ENCODE results near the gene TOMM5. TPM values are rescaled to one million over a fixed set of nuclear protein-coding genes. Genes with fewer than 3 reads are reported as not detected.

The TOMM5 gene
- total RNA-seq, 1 donor = 140 TPM

DNA sequence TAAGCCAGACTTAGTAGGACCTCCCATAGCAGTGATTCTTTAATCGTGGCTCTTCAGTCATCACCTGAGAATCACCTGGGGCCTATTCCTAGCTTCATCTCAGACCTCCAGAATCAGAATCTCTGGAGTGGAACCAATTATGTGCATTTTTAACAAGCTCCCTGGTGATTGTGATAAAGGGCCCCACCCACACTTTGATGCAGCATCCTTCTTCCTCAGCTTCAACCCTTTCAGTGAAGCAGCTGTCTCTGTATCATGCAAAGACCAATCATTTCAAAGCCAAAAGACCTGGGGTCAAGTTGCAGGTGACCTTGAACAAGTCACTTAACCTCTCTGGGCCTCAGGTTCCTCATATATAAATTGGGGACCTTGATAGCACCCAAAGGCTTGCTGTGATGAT lies 33.3 kb downstream of the TOMM5 start:
- no peak for TF ChIP-seq CTCF (IDR thresholded peaks at IDR 0.05; ENCODE audit: insufficient read depth, low read depth, low read length)
- no peak overlapping the region for H3K4me3 ChIP-seq (ENCODE audit: low read depth, low read length)
- no peak for DNase-seq (ENCODE audit: low read depth)

- peak; percentile 11 for DNase-seq (ENCODE audit: low read depth)
- TF ChIP-seq CTCF (IDR thresholded peaks at IDR 0.05; ENCODE audit: insufficient read depth, low read depth, low read length) = no peak
- no peak overlapping the region for H3K4me3 ChIP-seq (ENCODE audit: low read depth, low read length)
These were observed 36.6 kb downstream of the TOMM5 start for GRCh38 chr9:37555786-37556185.

GRCh38 chr9:37554318-37554717 lies 38.1 kb downstream of the TOMM5 start:
- no peak for TF ChIP-seq CTCF (IDR thresholded peaks at IDR 0.05; ENCODE audit: insufficient read depth, low read depth, low read length)
- DNase-seq (ENCODE audit: low read depth) = no peak
- no peak overlapping the region for H3K4me3 ChIP-seq (ENCODE audit: low read depth, low read length)

GRCh38 chr9:37551888-37552287 lies 40.5 kb downstream of the TOMM5 start:
- no peak for DNase-seq (ENCODE audit: low read depth)
- no peak for TF ChIP-seq CTCF (IDR thresholded peaks at IDR 0.05; ENCODE audit: insufficient read depth, low read depth, low read length)
- H3K4me3 ChIP-seq (ENCODE audit: low read depth, low read length) = no peak overlapping the region

DNA sequence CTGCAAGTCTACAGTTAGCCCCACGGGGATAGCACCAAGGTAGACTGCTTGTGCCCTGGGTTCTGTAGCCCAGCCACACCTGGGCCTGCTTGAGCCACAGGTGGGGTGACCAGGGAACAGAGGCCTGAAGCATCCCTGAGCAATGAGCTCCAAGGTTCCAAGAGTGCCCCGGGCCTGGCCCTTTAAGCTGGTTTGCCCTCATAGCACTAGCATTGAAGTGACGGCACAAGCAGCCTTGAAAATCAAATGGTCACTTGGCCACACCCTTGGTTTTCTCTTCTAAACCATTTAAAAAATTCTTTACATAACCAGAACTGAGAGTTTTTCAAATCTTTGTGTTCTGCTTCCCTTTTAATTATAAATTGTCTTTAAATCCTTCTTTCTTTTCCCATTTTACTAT lies 40.9 kb downstream of the TOMM5 start:
- DNase-seq (ENCODE audit: low read depth) = no peak
- H3K4me3 ChIP-seq (ENCODE audit: low read depth, low read length) = no peak overlapping the region
- TF ChIP-seq CTCF (IDR thresholded peaks at IDR 0.05; ENCODE audit: insufficient read depth, low read depth, low read length) = no peak

DNA sequence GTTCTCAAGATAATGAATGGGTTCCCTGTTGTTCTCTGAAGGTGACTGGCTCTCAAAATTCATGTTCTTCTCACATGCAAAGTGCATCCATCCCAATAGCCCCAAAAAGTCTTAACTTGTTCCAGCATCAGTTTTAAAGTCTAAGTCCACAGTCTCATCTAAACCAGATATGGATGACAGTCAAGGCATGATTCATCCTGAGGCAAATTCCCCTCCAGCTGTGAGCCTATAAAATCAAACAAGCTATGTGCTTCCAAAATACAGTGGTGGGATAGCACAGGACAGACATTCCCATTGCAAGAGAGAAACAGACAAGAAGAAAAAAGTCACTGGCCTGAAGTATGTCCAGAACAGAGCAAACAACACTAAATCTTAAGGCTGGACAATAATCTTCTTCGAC lies 41.6 kb downstream of the TOMM5 start:
- TF ChIP-seq CTCF (IDR thresholded peaks at IDR 0.05; ENCODE audit: insufficient read depth, low read depth, low read length) = no peak
- no peak overlapping the region for H3K4me3 ChIP-seq (ENCODE audit: low read depth, low read length)
- DNase-seq (ENCODE audit: low read depth) = peak; percentile 70

- no peak for DNase-seq (ENCODE audit: low read depth)
- TF ChIP-seq CTCF (IDR thresholded peaks at IDR 0.05; ENCODE audit: insufficient read depth, low read depth, low read length) = no peak
- H3K4me3 ChIP-seq (ENCODE audit: low read depth, low read length) = no peak overlapping the region
These were observed 42.9 kb downstream of the TOMM5 start for GRCh38 chr9:37549527-37549926.

Data from fibroblast of villous mesenchyme (primary cell).